ENCODE results near the gene GXYLT1. TPM values are rescaled to one million over a fixed set of nuclear protein-coding genes. Genes with fewer than 3 reads are reported as not detected.
"Not testable (repeated sequence)": the region's sequence is repeated elsewhere in the genome, so short reads cannot be mapped to it uniquely, and the experiment has no call there.

Gene GXYLT1
- polyA plus RNA-seq, 3 donors: 29.0 to 34.4 (median 32.0) TPM

GRCh38 chr12:42145197-42145549 is 499 bp upstream of the GXYLT1 start:
- DNase-seq (ENCODE audit: low read depth in 3 of 3, low spot score in 2 of 3): no peak

GRCh38 chr12:42144158-42144407 is 591 bp downstream of the GXYLT1 start:
- DNase-seq (ENCODE audit: low read depth in 3 of 3, low spot score in 2 of 3): no peak

GRCh38 chr12:42143452-42144157 is 1.1 kb downstream of the GXYLT1 start:
- DNase-seq (ENCODE audit: low read depth in 3 of 3, low spot score in 2 of 3): no peak

GRCh38 chr12:42141981-42142606 is 2.6 kb downstream of the GXYLT1 start:
- no peak for DNase-seq (ENCODE audit: low read depth in 3 of 3, low spot score in 2 of 3)

DNA sequence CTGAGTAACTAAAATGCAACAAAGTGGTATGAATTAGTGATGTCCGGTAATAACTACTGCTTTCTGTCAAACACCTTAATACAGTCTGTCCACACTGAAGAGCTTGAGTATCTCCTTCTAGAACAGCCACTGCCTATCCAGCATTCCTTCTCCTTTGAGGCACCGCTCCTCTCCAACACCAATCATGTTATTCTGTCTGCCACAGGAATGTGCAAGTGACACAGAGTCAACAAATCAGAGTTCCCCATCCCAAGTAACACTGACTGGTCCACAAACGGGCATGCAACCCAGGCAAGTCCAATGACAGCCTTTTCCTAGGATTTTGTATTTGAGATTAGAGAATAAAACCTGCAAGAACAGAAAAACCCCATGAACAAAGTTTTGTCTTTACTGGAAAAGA is 3.8 kb downstream of the GXYLT1 start:
- no peak for DNase-seq (ENCODE audit: low read depth in 3 of 3, low spot score in 2 of 3)

- DNase-seq (ENCODE audit: low read depth in 3 of 3, low spot score in 2 of 3): no peak
Measured at GRCh38 chr12:42135259-42135814, 9.3 kb downstream of the GXYLT1 start.

- no peak for DNase-seq (ENCODE audit: low read depth in 3 of 3, low spot score in 2 of 3)
Measured at GRCh38 chr12:42130672-42131402, 13.8 kb downstream of the GXYLT1 start.

DNA sequence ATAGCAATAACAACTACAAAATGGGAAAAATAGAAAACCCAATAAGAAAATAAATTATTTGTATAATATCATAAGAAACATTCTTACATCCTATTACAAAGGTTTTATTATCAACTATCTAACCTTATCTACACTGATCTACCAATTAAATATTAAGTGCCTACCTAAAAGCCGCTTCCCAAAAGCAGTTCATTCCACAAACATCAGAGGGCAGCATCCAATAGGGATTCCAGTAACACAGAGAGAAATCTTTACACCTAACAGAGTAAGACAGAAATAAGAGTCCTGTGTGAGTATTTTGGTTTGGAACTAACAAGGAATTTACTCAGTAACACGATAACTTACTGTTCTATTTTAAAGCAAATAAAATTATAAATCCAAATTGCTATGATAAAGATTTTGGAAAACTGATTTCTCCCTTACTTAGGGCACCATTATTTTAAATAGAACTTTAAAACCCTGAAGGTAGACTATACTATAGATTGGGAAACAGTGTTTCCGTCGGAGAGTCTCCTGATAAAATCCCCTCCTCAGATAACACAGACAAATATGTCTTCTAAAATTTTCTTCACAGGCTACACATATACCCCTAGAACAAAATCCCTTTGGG is 15.0 kb downstream of the GXYLT1 start:
- DNase-seq (ENCODE audit: low read depth in 3 of 3, low spot score in 2 of 3): peak in 1 of 3 donors; percentile 39

DNA sequence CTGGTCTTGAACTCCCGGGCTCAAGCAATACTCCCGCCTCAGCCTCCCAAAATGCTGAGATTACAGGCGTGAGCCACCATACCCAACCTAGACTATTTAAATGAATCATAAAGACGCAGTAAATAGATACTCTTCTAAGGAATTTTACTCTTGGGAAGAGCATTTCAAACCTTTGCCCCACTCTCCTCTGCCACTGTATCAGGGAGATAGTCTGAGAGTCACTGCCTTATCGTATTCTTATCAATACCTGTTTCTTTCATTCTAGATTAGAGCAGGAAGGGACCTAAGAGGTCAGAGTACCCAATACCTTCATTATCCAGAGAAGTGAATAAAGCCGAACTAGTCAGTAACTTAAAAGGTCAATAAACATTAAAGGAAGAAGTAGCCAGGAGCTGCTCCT is 15.8 kb downstream of the GXYLT1 start:
- DNase-seq (ENCODE audit: low read depth in 3 of 3, low spot score in 2 of 3): no peak

DNA sequence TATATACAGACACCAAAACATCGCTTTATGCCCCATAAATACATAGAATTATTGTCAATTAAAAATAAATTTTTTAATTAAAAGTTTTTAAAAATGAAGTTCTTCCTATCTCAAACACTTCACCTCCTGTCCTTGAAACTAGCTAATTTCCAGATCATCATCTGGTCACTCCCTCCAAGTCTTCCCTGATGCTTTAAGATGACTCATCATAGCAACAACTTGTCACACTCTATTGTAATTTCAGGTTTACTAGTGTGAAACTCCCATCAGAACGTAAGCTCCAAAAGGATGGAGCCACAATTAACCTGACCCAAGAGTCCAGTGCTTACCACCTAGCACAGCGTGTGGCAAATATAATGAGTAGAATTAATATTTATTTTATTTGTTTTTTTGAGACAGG is 16.3 kb downstream of the GXYLT1 start:
- no peak for DNase-seq (ENCODE audit: low read depth in 3 of 3, low spot score in 2 of 3)

GRCh38 chr12:42126963-42127362 is 17.7 kb downstream of the GXYLT1 start:
- DNase-seq (ENCODE audit: low read depth in 3 of 3, low spot score in 2 of 3): no peak

GRCh38 chr12:42125388-42125767 is 19.3 kb downstream of the GXYLT1 start:
- DNase-seq (ENCODE audit: low read depth in 3 of 3, low spot score in 2 of 3): no peak

GRCh38 chr12:42124764-42125387 is 19.8 kb downstream of the GXYLT1 start:
- DNase-seq (ENCODE audit: low read depth in 3 of 3, low spot score in 2 of 3): no peak

DNA sequence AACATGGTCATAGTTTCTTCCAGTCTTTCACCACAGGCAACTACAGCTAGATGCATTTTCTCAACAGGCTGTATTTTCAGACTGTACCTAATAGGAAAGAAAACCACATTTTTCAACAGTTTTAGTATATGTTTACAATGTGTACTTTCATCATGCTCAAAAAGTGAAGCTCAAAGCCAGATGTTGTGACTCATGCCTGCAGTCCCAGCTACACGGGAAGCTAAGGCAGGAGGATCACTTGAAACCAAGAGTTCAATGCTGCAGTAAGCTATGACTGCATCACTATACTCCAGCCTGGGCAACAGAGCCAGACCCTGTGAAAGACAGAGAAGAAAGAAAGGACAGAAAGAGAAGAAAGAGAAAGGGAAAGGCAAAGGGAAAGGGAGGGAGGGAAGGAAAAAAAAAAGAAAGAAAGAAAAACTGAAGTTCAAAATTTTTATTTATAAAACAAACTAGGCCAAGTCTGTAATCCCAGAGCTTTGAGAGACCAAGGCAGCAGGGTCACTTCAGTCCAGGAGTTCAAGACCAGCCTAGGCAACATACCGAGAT is 25.5 kb downstream of the GXYLT1 start:
- no peak for DNase-seq (ENCODE audit: low read depth in 3 of 3, low spot score in 2 of 3)

- no peak for DNase-seq (ENCODE audit: low read depth in 3 of 3, low spot score in 2 of 3)
Measured at GRCh38 chr12:42118136-42118879, 26.4 kb downstream of the GXYLT1 start.

GRCh38 chr12:42109031-42109430 is 35.6 kb downstream of the GXYLT1 start:
- DNase-seq (ENCODE audit: low read depth in 3 of 3, low spot score in 2 of 3): no peak

- not testable (repeated sequence) for DNase-seq (ENCODE audit: low read depth in 3 of 3, low spot score in 2 of 3)
Measured at GRCh38 chr12:42106791-42107190, 37.9 kb downstream of the GXYLT1 start.

DNA sequence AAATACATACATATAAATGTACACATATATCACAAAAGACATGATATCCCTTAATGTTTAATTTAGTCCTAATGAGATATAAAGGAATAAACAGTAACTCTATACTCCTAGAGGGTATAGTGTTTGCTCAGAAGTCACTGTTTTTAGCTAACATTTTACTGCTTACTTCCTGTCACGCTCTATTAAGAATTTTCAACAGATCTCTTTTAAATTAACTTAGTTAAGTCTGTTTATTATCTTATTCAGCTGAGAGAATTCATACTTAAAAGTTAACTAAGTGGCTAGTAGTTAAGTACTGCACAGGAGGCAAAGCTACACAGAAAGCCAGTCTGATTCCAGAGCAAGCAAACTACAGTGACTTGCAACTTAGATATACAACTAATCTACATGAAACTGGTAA is 39.9 kb downstream of the GXYLT1 start:
- no peak for DNase-seq (ENCODE audit: low read depth in 3 of 3, low spot score in 2 of 3)

DNA sequence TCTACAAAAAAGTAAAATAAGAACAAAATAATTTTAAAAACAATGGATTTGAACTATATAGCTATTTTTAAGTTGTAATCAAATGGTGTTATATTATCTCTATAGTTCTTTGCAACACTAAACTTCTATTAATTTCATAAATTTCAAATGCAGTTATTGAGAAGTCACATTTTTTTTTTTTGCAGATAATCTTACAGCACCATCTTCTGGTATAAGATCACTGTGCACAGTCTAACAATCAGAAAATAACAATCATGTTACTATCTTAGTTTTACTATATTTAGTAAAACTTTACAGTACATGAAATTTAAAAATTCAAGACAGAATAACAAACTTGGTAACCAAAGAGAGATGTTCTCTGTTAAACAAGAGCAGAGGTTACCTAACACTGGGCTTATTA is 40.6 kb downstream of the GXYLT1 start:
- DNase-seq (ENCODE audit: low read depth in 3 of 3, low spot score in 2 of 3): no peak

GRCh38 chr12:42103155-42103554 is 41.5 kb downstream of the GXYLT1 start:
- no peak for DNase-seq (ENCODE audit: low read depth in 3 of 3, low spot score in 2 of 3)

All from right renal cortex interstitium (tissue), 3 donors.